Nucleus accumbens (tissue), 56 donors: ENCODE data around the gene APOB.

Experiments used
- DNase-seq, 56 donors: peaks; one replicate each; lab custom pipeline; 2025; lab: John Stamatoyannopoulos, UW

APOB gene

GRCh38 chr2:21022792-21023367 is 21.0 kb downstream of the APOB start:
- no peak for DNase-seq

- DNase-seq = no peak
These were observed 22.4 kb downstream of the APOB start for GRCh38 chr2:21021430-21021829.

DNA sequence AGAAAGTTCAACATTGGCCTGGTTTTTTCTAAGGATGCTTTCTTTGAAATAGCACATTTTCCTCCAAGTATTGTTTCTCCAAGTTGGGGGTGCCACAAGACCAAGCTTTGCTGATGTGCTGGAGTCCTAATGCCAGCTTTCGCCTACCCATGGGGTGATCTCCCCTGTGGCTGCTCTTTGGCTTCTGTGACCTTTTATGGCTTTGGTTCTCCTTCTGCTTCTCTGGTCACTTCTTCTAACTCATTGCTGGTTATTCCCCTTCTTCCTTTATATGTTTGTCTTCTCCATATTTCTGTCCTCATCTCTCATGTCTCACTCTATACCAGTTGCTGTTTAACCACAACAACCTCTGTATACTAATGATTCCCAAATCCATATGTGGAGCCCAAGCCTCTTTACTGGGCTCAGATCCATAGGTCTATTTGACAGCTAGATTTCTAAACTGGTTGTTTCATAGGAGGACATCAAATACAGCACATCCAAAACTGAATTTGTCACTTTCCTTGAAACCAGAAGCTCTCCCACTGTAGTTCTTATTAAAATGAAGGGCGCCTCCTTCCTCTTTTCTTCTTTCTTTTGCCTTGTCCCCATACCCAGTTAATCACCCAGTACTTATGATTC is 23.1 kb downstream of the APOB start:
- no peak for DNase-seq

DNA sequence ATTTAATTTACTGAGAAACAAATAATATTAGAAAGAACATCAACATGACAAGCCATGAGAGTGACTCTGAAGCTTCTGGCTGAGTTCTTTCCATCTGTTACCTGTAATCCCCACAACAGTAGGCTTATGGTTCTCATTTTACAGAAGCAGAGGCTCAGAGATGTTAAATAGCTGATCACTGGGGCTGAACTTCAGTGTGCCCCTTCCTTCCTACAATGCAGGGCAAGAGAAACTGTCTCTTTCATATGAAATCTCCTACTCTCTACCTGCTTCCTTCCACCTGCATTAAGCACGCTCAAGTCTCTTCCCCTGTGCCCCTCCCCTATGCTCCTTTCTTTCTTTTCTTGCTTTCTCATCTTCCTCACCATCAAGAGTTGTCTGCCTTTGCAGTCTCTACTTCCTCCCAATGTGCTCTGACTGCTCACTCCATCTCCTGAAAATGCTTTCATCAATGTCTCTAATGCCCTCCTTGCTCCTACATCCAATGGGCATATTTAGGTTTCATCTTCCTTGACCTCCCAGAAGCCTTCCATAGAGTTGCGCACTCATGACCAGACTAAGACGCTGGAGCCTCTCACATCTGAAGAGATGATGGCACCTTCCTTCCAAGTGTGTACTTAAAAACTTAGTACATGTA is 23.7 kb downstream of the APOB start:
- no peak for DNase-seq

- no peak for DNase-seq
These were observed 24.2 kb downstream of the APOB start for GRCh38 chr2:21019678-21020021.

- no peak for DNase-seq
These were observed 24.7 kb downstream of the APOB start for GRCh38 chr2:21019000-21019677.

DNA sequence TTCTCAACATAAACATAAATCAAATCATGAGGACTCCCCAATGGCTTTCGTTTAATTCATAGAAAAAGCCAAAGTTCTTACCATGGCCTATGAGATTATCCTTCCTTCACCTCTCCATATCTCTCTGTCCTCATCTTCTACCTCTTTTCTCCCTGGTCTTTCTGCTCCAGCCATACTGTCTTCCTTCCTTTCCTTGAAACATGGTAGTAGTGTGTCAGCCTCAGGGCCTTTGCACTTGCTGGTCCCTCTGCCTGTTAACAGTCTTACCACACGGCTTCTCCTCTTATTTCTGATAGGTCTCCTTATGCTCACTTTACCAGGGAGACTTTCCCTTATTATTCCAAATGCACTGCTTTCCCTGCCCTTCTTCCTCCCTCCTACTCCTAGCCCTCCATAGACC is 25.6 kb downstream of the APOB start:
- no peak for DNase-seq

GRCh38 chr2:21017748-21018276 is 26.1 kb downstream of the APOB start:
- no peak for DNase-seq

GRCh38 chr2:21015281-21015645 is 28.6 kb downstream of the APOB start:
- no peak for DNase-seq

DNA sequence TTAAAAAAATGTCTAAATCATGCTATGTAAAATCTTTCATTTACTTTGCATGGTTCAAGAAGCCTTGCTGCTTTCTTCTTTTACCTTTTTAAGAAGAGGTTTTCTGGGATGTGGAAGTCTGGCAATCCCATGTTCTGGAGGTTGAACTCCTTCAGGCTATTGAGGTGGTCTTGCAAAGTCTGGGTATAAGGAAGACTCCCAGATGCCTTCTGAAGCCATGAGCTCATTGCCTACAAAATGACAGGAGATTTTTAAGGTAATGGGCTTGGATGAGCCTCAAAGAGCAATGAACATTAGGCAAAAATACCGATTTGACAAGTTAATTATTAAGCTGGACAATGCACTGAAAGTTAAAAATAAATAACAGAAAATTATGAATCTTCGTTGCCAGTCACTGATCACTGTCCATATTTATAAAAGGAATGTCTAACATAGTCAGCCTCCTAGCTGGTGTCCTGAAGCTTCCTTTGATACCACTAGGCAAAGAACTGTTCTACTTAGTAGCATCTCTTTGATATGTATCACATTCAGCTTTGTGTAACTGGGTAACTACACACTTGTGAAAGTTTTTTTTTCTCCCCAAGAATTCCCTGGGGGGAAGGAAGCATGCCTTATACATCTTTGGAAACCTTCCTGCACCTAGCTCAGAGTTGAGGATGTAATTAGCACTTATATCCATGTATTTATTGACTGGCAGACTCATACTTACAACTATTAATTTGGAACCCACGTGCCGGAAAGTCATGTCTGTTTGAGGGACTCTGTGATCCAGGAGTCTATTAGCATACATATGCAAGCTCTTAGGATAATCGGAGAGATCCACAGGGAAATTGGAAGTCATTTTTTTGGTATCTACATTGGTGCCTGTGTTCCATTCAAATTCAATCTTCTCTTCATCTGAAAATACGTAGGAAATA is 29.3 kb downstream of the APOB start:
- no peak for DNase-seq

GRCh38 chr2:21013043-21013816 is 30.6 kb downstream of the APOB start:
- no peak for DNase-seq

DNA sequence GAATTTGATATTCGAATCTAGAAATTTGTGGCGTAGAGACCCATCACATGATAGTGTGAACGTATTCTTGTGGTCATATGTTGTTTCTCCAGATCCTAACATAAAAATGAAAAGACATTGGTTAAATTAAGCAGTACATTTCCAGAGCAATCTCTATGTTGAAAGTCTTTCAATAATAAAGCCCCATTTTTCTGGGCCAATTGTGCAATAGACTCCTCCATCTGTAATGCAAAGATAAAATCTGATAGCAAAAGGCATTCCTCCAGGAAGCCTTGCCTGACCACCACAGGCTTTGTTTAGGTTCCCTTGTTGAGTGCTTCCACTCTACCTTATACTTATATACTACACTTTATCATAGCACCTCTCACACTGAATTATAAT is 31.3 kb downstream of the APOB start:
- DNase-seq = no peak

DNA sequence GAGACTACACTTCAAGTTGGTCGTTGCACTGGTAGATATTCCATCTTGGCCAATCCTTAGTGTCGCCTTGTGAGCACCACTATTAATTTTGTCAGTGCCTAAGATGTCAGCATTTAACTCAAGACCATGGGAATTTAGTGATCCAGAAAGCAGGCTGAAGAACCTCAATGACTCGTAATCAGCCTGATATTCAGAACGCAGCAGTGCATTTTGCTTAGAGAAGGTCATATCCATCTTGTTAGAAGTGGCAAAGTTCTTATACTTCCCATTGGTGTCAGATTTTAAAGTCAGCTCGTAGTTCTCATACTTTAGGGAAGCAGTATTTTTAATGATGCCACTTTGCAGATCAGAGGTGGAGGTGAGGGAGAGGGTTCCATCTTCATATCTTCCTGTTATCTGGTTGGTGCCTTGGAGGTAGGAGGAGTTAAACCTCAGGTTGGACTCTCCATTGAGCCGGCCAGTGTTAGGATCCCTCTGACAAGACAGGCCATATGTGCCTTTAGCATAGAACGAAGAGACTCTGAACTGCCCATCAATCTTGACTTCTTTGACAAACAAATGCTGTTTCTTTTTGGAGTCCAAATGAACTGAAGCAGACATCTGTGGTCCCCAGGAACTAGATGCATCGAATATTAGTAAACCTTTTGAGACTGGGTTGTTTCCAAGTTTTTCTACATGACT is 31.9 kb downstream of the APOB start:
- no peak for DNase-seq

- no peak for DNase-seq
These were observed 32.4 kb downstream of the APOB start for GRCh38 chr2:21011453-21011852.

GRCh38 chr2:21010813-21011439 is 32.9 kb downstream of the APOB start:
- no peak for DNase-seq

DNA sequence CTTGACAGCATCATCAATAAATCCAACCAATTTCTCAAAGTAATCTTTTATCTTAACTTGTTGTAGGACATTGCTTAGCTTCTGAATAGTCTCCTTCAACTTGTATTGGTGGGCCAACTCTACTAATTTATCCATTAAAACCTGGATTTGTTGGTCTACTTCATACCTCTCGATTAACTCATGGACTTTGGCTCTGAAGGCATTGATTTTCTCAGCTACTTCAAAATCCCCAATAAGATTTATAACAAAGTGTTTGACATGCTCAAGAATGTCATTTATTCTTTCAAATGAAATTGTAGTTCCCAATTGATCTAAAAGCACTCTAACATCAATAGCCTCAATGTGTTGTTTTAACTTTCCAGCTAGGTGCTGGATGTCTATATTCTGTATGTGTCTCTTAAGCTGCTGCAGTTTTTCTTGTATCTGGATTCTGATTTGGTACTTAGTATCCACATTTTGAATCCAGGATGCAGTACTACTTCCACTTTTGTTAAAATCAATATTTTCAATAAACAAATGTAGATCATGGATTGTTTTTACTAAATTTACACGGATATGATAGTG is 34.1 kb downstream of the APOB start:
- DNase-seq = no peak

GRCh38 chr2:21008790-21009661 is 34.8 kb downstream of the APOB start:
- no peak for DNase-seq
